ENCODE measurements around the gene GPR149.
"Not testable (repeated sequence)": the region's sequence is repeated elsewhere in the genome, so short reads cannot be mapped to it uniquely, and the experiment has no call there.

The GPR149 gene

GRCh38 chr3:154430014-154430413 is at the start of gene GPR149:
Gene GPR149 (minus strand): TSS chr3:154430190. CDS start chr3:154429615, 575 bp downstream.
- no peak for DNase-seq (ENCODE audit: low spot score)
- TF ChIP-seq CTCF (conservative IDR thresholded peaks at IDR 0.05; ENCODE audit: low read depth), result no peak
- CTCF ChIA-PET, result no interaction called here
- no peak within 1 kb of the TSS for H3K27ac ChIP-seq
- POLR2A ChIA-PET (ENCODE audit: low non-redundant PET), result no interaction called here

- TF ChIP-seq CTCF (conservative IDR thresholded peaks at IDR 0.05; ENCODE audit: low read depth), result no peak
- DNase-seq (ENCODE audit: low spot score), result no peak
- POLR2A ChIA-PET (ENCODE audit: low non-redundant PET), result no interaction called here
- H3K27ac ChIP-seq, result no peak overlapping the region
- CTCF ChIA-PET, result interaction anchor here (0.7 kb wide), 1 partner anchor 53 kb away, joined by 3 read pairs; no protein-coding TSS in a partner anchor
Measured at GRCh38 chr3:154473769-154474168, 43.8 kb upstream of the GPR149 start.

GRCh38 chr3:154469585-154469984 is 39.6 kb upstream of the GPR149 start:
- CTCF ChIA-PET, result no interaction called here
- no peak for TF ChIP-seq CTCF (conservative IDR thresholded peaks at IDR 0.05; ENCODE audit: low read depth)

GRCh38 chr3:154464440-154465190 is 34.6 kb upstream of the GPR149 start:
- peak; percentile 50 for DNase-seq (ENCODE audit: low spot score)
- CTCF ChIA-PET, result interaction anchor here (0.6 to 0.8 kb wide), 2 partner anchors 155 to 260 kb away, joined by 3 read pairs; no protein-coding TSS in a partner anchor
- no peak for TF ChIP-seq CTCF (conservative IDR thresholded peaks at IDR 0.05; ENCODE audit: low read depth)
- POLR2A ChIA-PET (ENCODE audit: low non-redundant PET), result no interaction called here
- H3K27ac ChIP-seq, result no peak overlapping the region

More at GRCh38 chr3:154469585-154469984, 39.6 kb upstream of the GPR149 start:
- no peak for DNase-seq (ENCODE audit: low spot score)
- no peak overlapping the region for H3K27ac ChIP-seq
- POLR2A ChIA-PET (ENCODE audit: low non-redundant PET), result no interaction called here

GRCh38 chr3:154458560-154458959 is 28.6 kb upstream of the GPR149 start:
- no peak overlapping the region for H3K27ac ChIP-seq
- DNase-seq (ENCODE audit: low spot score), result no peak
- ChIA-PET POLR2A (ENCODE audit: low non-redundant PET) (no interaction called here), CTCF (no interaction called here)
- TF ChIP-seq CTCF (conservative IDR thresholded peaks at IDR 0.05; ENCODE audit: low read depth), result no peak

- H3K27ac ChIP-seq; POLR2A ChIA-PET (ENCODE audit: low non-redundant PET); DNase-seq (ENCODE audit: low spot score): not testable (repeated sequence)
- CTCF ChIA-PET, result interaction anchor here (0.7 kb wide), 1 partner anchor 537 kb away, joined by 3 read pairs; no protein-coding TSS in a partner anchor
Measured at GRCh38 chr3:154439081-154439480, 9.1 kb upstream of the GPR149 start.

GRCh38 chr3:154431043-154431442 is 1.1 kb upstream of the GPR149 start:
- ChIA-PET CTCF (interaction anchor here (0.7 kb wide), 1 partner anchor 524 kb away, joined by 3 read pairs; no protein-coding TSS in a partner anchor), POLR2A (ENCODE audit: low non-redundant PET) (no interaction called here)

More at GRCh38 chr3:154431043-154431442, 1.1 kb upstream of the GPR149 start:
- DNase-seq (ENCODE audit: low spot score), result no peak
- TF ChIP-seq CTCF (conservative IDR thresholded peaks at IDR 0.05; ENCODE audit: low read depth), result no peak
- no peak overlapping the region for H3K27ac ChIP-seq
